SK-N-SH (cell line): ENCODE data around the gene MEPCE. TPM values are rescaled to one million over a fixed set of nuclear protein-coding genes. Genes with fewer than 3 reads are reported as not detected.

Experiments used
- CTCF ChIA-PET: fragments of 300-600, 350-600 bp; formaldehyde crosslinking; extraction: SDS; loops from one replicate; lab custom pipeline; 2021; lab: Yijun Ruan, JAX
- POLR2A ChIA-PET: fragments of 350-600 bp; sonication (Branson Sonifier 250); formaldehyde crosslinking; extraction: SDS; loops from one replicate; lab custom pipeline; 2020; ENCODE audit warnings: antibody characterized with exemption, inconsistent platforms; lab: Yijun Ruan, JAX
- DNase-seq: peaks from one replicate; pipeline ENCODE4 v3.0.0; 2012
- H2AFZ ChIP-seq: fragments of 200-600 bp; sonication (generic); 2 replicates; pipeline ENCODE4 v1.8.1; 2016; ENCODE audit warnings: antibody characterized with exemption, mild to moderate bottlenecking, low read depth
- H3F3A ChIP-seq: fragments of 200-600 bp; sonication (generic); replicated peaks from 2 replicates; pipeline ENCODE3; 2016; ENCODE audit warnings: antibody characterized with exemption, mild to moderate bottlenecking; ENCODE audit not compliant: insufficient read depth
- H3K27ac ChIP-seq, 2 experiments: fragments of 200-500 bp in 1 of 2; fragments of 200-600 bp in 1 of 2; sonication (Bioruptor generic) in 1 of 2; sonication (generic), shearing (Covaris generic) in 1 of 2; 2 replicates each; pipeline versions ENCODE4 v1.5.1 to v1.6.1; 2014 to 2016; ENCODE audit warnings: low read depth in 2 of 2, inconsistent platforms in 1 of 2, low read length in 1 of 2, mild to moderate bottlenecking in 1 of 2, mixed read lengths in 1 of 2
- H3K27me3 ChIP-seq: fragments of 200-600 bp; sonication (generic), shearing (Covaris generic); 2 replicates; pipeline ENCODE4 v1.6.1; 2016; ENCODE audit warnings: mixed run types; ENCODE audit not compliant: insufficient read depth
- H3K36me3 ChIP-seq, 2 experiments: fragments of 200-500 bp in 1 of 2; fragments of 200-600 bp in 1 of 2; sonication (Bioruptor generic) in 1 of 2; sonication (generic) in 1 of 2; replicated peaks in 1 of 2; 2 replicates each; pipeline versions ENCODE3 to v1.5.1; 2014 to 2016; ENCODE audit warnings: low read length in 1 of 2, mild to moderate bottlenecking in 1 of 2; ENCODE audit not compliant: insufficient read depth in 2 of 2, control insufficient read depth in 1 of 2
- H3K4me1 ChIP-seq, 2 experiments: fragments of 200-500 bp in 1 of 2; fragments of 200-600 bp in 1 of 2; sonication (Bioruptor generic) in 1 of 2; sonication (generic), shearing (Covaris generic) in 1 of 2; 2 replicates each; pipeline versions ENCODE4 v1.5.1 to v1.6.1; 2014 to 2016; ENCODE audit warnings: low read depth in 1 of 2, low read length in 1 of 2, mixed run types in 1 of 2; ENCODE audit not compliant: insufficient read depth in 2 of 2, control insufficient read depth in 1 of 2
- H3K4me2 ChIP-seq: fragments of 200-600 bp; sonication (generic), shearing (Covaris generic); 2 replicates; pipeline ENCODE4 v1.6.1; 2017; ENCODE audit warnings: mixed run types
- H3K4me3 ChIP-seq, 2 experiments: fragments of 200-500 bp in 1 of 2; fragments of 200-600 bp in 1 of 2; sonication (Bioruptor generic) in 1 of 2; sonication (generic), shearing (Covaris generic) in 1 of 2; 2 replicates each; pipeline versions ENCODE4 v1.5.1 to v1.8.1; 2014 to 2016; ENCODE audit warnings: low read depth in 2 of 2, inconsistent platforms in 1 of 2, low read length in 1 of 2, mild to moderate bottlenecking in 1 of 2, mixed read lengths in 1 of 2, moderate library complexity in 1 of 2
- H3K79me2 ChIP-seq: fragments of 200-600 bp; sonication (generic); 2 replicates; pipeline ENCODE4 v1.8.1; 2017; ENCODE audit warnings: mild to moderate bottlenecking; ENCODE audit not compliant: insufficient read depth
- H3K9ac ChIP-seq: fragments of 200-600 bp; sonication (generic); 2 replicates; pipeline ENCODE4 v1.6.1; 2017; ENCODE audit warnings: mixed run types
- H3K9me2 ChIP-seq: fragments of 200-600 bp; sonication (generic); 2 replicates; pipeline ENCODE4 v1.6.1; 2017; ENCODE audit warnings: mixed run types
- H3K9me3 ChIP-seq: fragments of 200-600 bp; sonication (generic); 2 replicates; pipeline ENCODE4 v1.6.1; 2017; ENCODE audit warnings: mixed run types, mild to moderate bottlenecking, moderate library complexity
- H4K20me1 ChIP-seq: fragments of 200-600 bp; sonication (generic); 2 replicates; pipeline ENCODE4 v1.6.1; 2017; ENCODE audit warnings: mild to moderate bottlenecking, mixed run types; ENCODE audit not compliant: insufficient read depth
- CHD2 ChIP-seq: fragments of 150-350 bp; IDR thresholded peaks from 2 replicates; pipeline ENCODE4 v1.6.1; 2018; ENCODE audit warnings: low read length; ENCODE audit not compliant: partially characterized antibody
- EP300 ChIP-seq, 2 experiments: IDR thresholded peaks; 2 replicates each; pipeline versions ENCODE4 v1.4.0 to v1.6.1; 2012; ENCODE audit warnings: borderline replicate concordance in 1 of 2, low read depth in 1 of 2, low read length in 1 of 2
- FOXJ3 ChIP-seq: sonication (generic); formaldehyde crosslinking; IDR thresholded peaks from 2 replicates; pipeline ENCODE4 v1.5.1; 2020; ENCODE audit warnings: mild to moderate bottlenecking, missing genetic modification reagents
- GATA2 ChIP-seq: sonication (generic); formaldehyde crosslinking; IDR thresholded peaks from 2 replicates; pipeline ENCODE4 v1.5.0; 2020; ENCODE audit warnings: mild to moderate bottlenecking, missing genetic modification reagents
- MAX ChIP-seq: IDR thresholded peaks from 2 replicates; pipeline ENCODE4 v1.4.0; 2012; ENCODE audit warnings: low read depth
- NFIC ChIP-seq: IDR thresholded peaks from 2 replicates; pipeline ENCODE4 v1.4.0; 2012; ENCODE audit warnings: borderline replicate concordance
- REST ChIP-seq: IDR thresholded peaks from 2 replicates; pipeline ENCODE4 v1.6.1; 2012; ENCODE audit warnings: mild to moderate bottlenecking, low read depth, low read length, moderate library complexity
- SIN3A ChIP-seq: IDR thresholded peaks from 2 replicates; pipeline ENCODE4 v1.6.1; 2012; ENCODE audit warnings: low read depth, mild to moderate bottlenecking, low read length, moderate library complexity, borderline replicate concordance
- TCF12 ChIP-seq: IDR thresholded peaks from 2 replicates; pipeline ENCODE4 v1.4.0; 2012
- TEAD4 ChIP-seq: IDR thresholded peaks from 2 replicates; pipeline ENCODE4 v1.4.0; 2012; ENCODE audit warnings: mild to moderate bottlenecking, borderline replicate concordance; ENCODE audit not compliant: insufficient read depth
- WGBS: methylation state at CpG from one replicate; pipeline ENCODE4 v1.1.6; 2017; ENCODE audit warnings: low lambda C conversion rate; 5-methylcytosine and 5-hydroxymethylcytosine counted together
- polyA plus RNA-seq, 3 experiments: library from polyadenylated mRNA; depleted of rRNA; stranded (reverse); fragments of >200 nt; gene quantifications; 2 replicates each; pipeline ENCODE4 v1.2.3, GENCODE V29; 2012
- TF ChIP-seq, protein P1 (sequence below): fragments of 150-350 bp; IDR thresholded peaks from 2 replicates; pipeline ENCODE4 v1.6.1; 2016; ENCODE audit warnings: mild to moderate bottlenecking, low read depth, low read length
- TF ChIP-seq, protein P2 (sequence below): IDR thresholded peaks from 2 replicates; pipeline ENCODE4 v1.4.0; 2012; ENCODE audit warnings: low read depth, borderline replicate concordance

Gene MEPCE
- polyA plus RNA-seq, 1 of the 3 experiments (the other 2 are of a cell fraction): 20.2 TPM

GRCh38 chr7:100423315-100423714 lies 6.3 kb upstream of the MEPCE start (continued):
- TF ChIP-seq, protein P1, sequence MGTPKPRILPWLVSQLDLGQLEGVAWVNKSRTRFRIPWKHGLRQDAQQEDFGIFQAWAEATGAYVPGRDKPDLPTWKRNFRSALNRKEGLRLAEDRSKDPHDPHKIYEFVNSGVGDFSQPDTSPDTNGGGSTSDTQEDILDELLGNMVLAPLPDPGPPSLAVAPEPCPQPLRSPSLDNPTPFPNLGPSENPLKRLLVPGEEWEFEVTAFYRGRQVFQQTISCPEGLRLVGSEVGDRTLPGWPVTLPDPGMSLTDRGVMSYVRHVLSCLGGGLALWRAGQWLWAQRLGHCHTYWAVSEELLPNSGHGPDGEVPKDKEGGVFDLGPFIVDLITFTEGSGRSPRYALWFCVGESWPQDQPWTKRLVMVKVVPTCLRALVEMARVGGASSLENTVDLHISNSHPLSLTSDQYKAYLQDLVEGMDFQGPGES: no peak

DNA sequence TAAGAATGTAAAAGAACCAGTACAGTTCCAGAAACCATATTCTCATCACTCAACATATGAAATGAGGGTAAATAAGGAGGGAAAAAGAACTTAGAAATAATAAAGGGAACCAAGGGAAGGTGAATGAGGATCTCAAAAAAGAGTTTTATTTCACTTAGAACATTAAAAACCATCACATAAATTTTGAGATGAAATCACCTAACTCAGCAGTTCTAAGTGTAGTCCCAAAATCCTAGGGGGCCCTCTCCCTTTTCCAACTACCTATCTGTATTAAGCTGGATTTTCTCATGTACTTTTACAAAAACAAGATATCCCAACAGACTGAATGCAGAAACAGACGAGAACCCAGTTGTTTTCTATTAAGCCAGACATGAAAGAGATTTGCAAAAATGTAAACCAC lies 4.3 kb upstream of the MEPCE start:
- no peaks in the 10 kb centered on the region for H3K27me3 ChIP-seq
- H3K4me2 ChIP-seq: no peak overlapping the region
- H3K27ac ChIP-seq: no peak overlapping the region
- H3K9ac ChIP-seq: no peak overlapping the region
- peaks cover 0 to 4% of the 10 kb centered on the region in 2 experiments; a peak in 1 of 4 replicates for H3K4me1 ChIP-seq
- H2AFZ ChIP-seq: no peak overlapping the region
- no peak for DNase-seq
- H3K9me2 ChIP-seq: no peaks in the 10 kb centered on the region
- 89% methylated on average over 1 of the region's 1 CpG for WGBS
- POLR2A ChIA-PET: no interaction called here
- no peak overlapping the region for H3K4me3 ChIP-seq
- TF ChIP-seq, protein P2, sequence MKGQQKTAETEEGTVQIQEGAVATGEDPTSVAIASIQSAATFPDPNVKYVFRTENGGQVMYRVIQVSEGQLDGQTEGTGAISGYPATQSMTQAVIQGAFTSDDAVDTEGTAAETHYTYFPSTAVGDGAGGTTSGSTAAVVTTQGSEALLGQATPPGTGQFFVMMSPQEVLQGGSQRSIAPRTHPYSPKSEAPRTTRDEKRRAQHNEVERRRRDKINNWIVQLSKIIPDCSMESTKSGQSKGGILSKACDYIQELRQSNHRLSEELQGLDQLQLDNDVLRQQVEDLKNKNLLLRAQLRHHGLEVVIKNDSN: no peak
- no peak for TF ChIP-seq TCF12
- no peak for TF ChIP-seq SIN3A
- TF ChIP-seq TEAD4: no peak
- TF ChIP-seq NFIC: no peak
- TF ChIP-seq GATA2 (CRISPR knock-in tag): no peak
- TF ChIP-seq EP300 (IDR thresholded peaks at IDR 0.05; ENCODE audit: borderline replicate concordance in 1 of 2, low read depth in 1 of 2, low read length in 1 of 2): no peak
- no peaks in the 10 kb centered on the region for H3K9me3 ChIP-seq
- no peaks in the 10 kb centered on the region for H4K20me1 ChIP-seq
- H3F3A ChIP-seq: peaks cover 9% of the 10 kb centered on the region
- H3K79me2 ChIP-seq: peaks cover 7% of the 10 kb centered on the region
- CTCF ChIA-PET: interaction anchor here (1.3 to 3.4 kb wide), 3 partner anchors 18 to 293 kb away, joined by 3 to 20 read pairs (median 5); partner anchors contain the start of gene NYAP1
- no peaks in the 10 kb centered on the region for H3K36me3 ChIP-seq

- ChIA-PET POLR2A (no interaction called here), CTCF (interaction anchor here (3.4 kb wide), 1 partner anchor 19 kb away, joined by 20 read pairs; no protein-coding TSS in a partner anchor)
- no peaks in the 10 kb centered on the region for H3K9me2 ChIP-seq
- H2AFZ ChIP-seq: no peak overlapping the region
- no peak overlapping the region for H3K4me3 ChIP-seq
- no peaks in the 10 kb centered on the region for H3K9me3 ChIP-seq
- peaks cover 10 to 14% of the 10 kb centered on the region in 2 experiments; a peak in 3 of 4 replicates for H3K4me1 ChIP-seq
- TF ChIP-seq CHD2 (no peak), EP300 (IDR thresholded peaks at IDR 0.05; ENCODE audit: borderline replicate concordance in 1 of 2, low read depth in 1 of 2, low read length in 1 of 2) (no peak), MAX (no peak), REST (no peak), FOXJ3 (CRISPR knock-in tag) (no peak)
- no peak overlapping the region for H3K9ac ChIP-seq
- H3K27me3 ChIP-seq: no peaks in the 10 kb centered on the region
- peaks cover 19% of the 10 kb centered on the region for H3K79me2 ChIP-seq
- no peak overlapping the region for H3K4me2 ChIP-seq
- DNase-seq: no peak
- H3K27ac ChIP-seq: no peak overlapping the region
- H3F3A ChIP-seq: peaks cover 10% of the 10 kb centered on the region
- peaks cover 6% of the 10 kb centered on the region for H4K20me1 ChIP-seq
- peaks cover 7% of the 10 kb centered on the region in 2 experiments for H3K36me3 ChIP-seq
Measured at GRCh38 chr7:100426516-100426915, 3.1 kb upstream of the MEPCE start.
